GM13977 (cell line): Measurements from ENCODE around the gene GNB1L.

ENCODE experiments used
- DNase-seq: peaks from one replicate; pipeline ENCODE4 v3.0.0; 2012; ENCODE audit warnings: low spot score
- in situ Hi-C: fragments of 300-500 bp; cut with MboI; formaldehyde crosslinking; loops from one replicate; pipeline ENCODE4 v1.12.0; 2022; ENCODE audit warnings: low sequenced_read_pairs, low pct_unique_long_range_greater_than_20kb, mixed read lengths, inconsistent platforms; ENCODE audit not compliant: unreplicated experiment
- TF ChIP-seq, protein P1 (sequence below): IDR thresholded peaks from 2 replicates; pipeline ENCODE4 v1.5.1; 2012; ENCODE audit warnings: mild to moderate bottlenecking, control low read depth; ENCODE audit not compliant: insufficient read depth; ENCODE audit errors: extremely low read depth, missing control alignments

The GNB1L gene

GRCh38 chr22:19744350-19745006 lies 110.2 kb downstream of the GNB1L start:
- TF ChIP-seq, protein P1, sequence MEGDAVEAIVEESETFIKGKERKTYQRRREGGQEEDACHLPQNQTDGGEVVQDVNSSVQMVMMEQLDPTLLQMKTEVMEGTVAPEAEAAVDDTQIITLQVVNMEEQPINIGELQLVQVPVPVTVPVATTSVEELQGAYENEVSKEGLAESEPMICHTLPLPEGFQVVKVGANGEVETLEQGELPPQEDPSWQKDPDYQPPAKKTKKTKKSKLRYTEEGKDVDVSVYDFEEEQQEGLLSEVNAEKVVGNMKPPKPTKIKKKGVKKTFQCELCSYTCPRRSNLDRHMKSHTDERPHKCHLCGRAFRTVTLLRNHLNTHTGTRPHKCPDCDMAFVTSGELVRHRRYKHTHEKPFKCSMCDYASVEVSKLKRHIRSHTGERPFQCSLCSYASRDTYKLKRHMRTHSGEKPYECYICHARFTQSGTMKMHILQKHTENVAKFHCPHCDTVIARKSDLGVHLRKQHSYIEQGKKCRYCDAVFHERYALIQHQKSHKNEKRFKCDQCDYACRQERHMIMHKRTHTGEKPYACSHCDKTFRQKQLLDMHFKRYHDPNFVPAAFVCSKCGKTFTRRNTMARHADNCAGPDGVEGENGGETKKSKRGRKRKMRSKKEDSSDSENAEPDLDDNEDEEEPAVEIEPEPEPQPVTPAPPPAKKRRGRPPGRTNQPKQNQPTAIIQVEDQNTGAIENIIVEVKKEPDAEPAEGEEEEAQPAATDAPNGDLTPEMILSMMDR = no peak
- no peak for DNase-seq
- in situ Hi-C loops = no loop called here

- TF ChIP-seq, protein P1 = no peak
- DNase-seq = no peak
- in situ Hi-C loops = no loop called here
These were observed 111.0 kb downstream of the GNB1L start for GRCh38 chr22:19743651-19744050.

GRCh38 chr22:19743081-19743480 lies 111.6 kb downstream of the GNB1L start:
- DNase-seq = no peak
- TF ChIP-seq, protein P1 = no peak
- in situ Hi-C loops = no loop called here

GRCh38 chr22:19742160-19743066 lies 112.3 kb downstream of the GNB1L start:
- TF ChIP-seq, protein P1 = no peak
- in situ Hi-C loops = no loop called here
- no peak for DNase-seq

GRCh38 chr22:19741053-19741452 lies 113.6 kb downstream of the GNB1L start:
- in situ Hi-C loops = no loop called here
- TF ChIP-seq, protein P1 = no peak

DNA sequence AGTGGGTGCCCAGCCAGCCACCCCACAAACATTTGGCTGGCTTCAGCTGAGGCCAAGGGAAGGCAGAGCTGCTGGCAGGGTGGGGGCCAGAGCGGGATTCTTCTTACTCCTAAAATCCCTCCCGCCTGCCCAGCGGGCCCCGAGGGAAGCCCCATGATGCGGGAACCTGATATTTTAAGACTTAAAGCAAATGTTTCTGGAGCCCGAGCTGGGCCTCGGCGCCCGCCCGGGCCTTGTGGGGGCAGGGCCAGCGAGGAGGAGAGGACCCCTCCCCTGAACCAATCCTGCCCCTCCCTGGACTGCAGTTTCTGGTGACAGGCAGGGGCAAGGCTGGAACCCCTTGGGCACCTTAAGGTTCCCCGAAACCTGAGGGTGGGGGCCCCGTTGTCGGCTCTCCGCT lies 114.1 kb downstream of the GNB1L start:
- TF ChIP-seq, protein P1 = no peak
- DNase-seq = no peak
- in situ Hi-C loops = no loop called here

More at GRCh38 chr22:19741053-19741452, 113.6 kb downstream of the GNB1L start:
- DNase-seq = no peak
